ENCODE results near the gene KDSR. TPM values are rescaled to one million over a fixed set of nuclear protein-coding genes. Genes with fewer than 3 reads are reported as not detected.

Gene KDSR
- total and polyA plus RNA-seq, 4 donors = 11.3 to 37.2 (median 31.4) TPM

DNA sequence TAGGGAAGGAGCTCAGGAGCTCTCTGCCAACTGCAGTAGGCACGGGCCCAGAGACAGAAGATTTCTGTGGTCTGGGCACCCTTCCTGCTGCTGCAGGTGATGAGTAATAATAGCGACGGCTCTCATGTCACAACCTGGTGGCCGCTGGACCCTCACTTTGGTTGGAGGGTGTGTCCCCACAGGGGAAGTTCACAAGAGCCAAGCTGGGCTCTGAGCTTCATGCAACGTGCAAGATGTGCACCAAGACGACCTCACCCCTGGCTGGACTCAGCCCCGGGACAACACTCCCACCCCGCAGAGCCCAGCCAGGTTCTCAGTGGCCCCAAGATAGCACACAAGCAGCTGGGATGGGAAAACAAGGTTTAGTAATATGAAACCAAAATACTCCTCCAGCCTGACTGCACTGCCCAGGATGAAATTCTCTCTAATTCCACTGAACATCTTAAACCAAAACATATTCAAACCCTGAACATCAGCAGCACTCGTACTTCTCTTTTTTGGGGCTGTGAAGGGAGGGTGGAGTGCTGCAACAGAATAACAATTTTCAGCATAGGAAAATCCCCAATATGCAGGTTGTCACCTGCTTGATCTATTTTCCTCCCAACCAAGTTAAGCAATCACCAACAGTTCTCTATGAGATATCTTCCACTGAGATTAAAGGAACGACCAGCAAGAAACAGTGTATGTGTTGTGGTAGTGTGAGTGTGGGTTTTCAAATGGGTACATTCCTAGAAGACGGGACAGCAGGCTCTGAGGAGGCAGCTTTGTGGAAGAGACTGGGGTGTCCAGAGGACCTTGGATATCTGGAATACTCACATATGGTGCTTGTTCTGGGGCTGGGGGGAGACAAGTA is 73.9 kb downstream of the KDSR start:
- H3K27ac ChIP-seq (ENCODE audit: low read depth in 1 of 2, low read length in 2 of 2) = no peak overlapping the region
- no peaks in the 10 kb centered on the region for H3K27me3 ChIP-seq (ENCODE audit: control insufficient read depth in 4 of 4, insufficient read depth in 4 of 4, low read length in 3 of 4)
- H3K36me3 ChIP-seq (ENCODE audit: control insufficient read depth in 4 of 4, insufficient read depth in 3 of 4, low read depth in 1 of 4, low read length in 3 of 4) = no peaks in the 10 kb centered on the region
- TF ChIP-seq SP1 (IDR thresholded peaks at IDR 0.05) = no peak
- no peak for TF ChIP-seq NR2F2 (IDR thresholded peaks at IDR 0.05)
- TF ChIP-seq ZBTB33 (IDR thresholded peaks at IDR 0.05) = no peak
- TF ChIP-seq RAD21 (IDR thresholded peaks at IDR 0.05) = no peak
- TF ChIP-seq YY1 (IDR thresholded peaks at IDR 0.05) = no peak
- no peak for TF ChIP-seq FOXA1 (IDR thresholded peaks at IDR 0.05)
- TF ChIP-seq REST (IDR thresholded peaks at IDR 0.05) = no peak
- TF ChIP-seq GABPA (IDR thresholded peaks at IDR 0.05 in 1 of 2, conservative IDR thresholded peaks at IDR 0.05 in 1 of 2) = no peak
- TF ChIP-seq, protein P1, sequence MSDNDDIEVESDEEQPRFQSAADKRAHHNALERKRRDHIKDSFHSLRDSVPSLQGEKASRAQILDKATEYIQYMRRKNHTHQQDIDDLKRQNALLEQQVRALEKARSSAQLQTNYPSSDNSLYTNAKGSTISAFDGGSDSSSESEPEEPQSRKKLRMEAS (IDR thresholded peaks at IDR 0.05) = no peak
- no peak for TF ChIP-seq ATF3 (IDR thresholded peaks at IDR 0.05)
- TF ChIP-seq HNF4G (IDR thresholded peaks at IDR 0.05) = no peak
- no peak for TF ChIP-seq HNF4A (conservative IDR thresholded peaks at IDR 0.05)
- TF ChIP-seq TAF1 (conservative IDR thresholded peaks at IDR 0.05) = no peak
- no peak for TF ChIP-seq RXRA (IDR thresholded peaks at IDR 0.05)
- no peak for TF ChIP-seq CTCF (IDR thresholded peaks at IDR 0.05; ENCODE audit: low read depth, low read length, missing input control)
- TF ChIP-seq JUND (IDR thresholded peaks at IDR 0.05) = no peak
- H3K9me3 ChIP-seq (ENCODE audit: control insufficient read depth in 4 of 4, low read length in 3 of 4) = no peaks in the 10 kb centered on the region
- DNase-seq (ENCODE audit: low spot score) = no peak
- H3K9ac ChIP-seq (ENCODE audit: low read depth in 1 of 2, low read length in 2 of 2) = no peak overlapping the region
- H3K4me3 ChIP-seq (ENCODE audit: low read depth in 1 of 3, low read length in 3 of 3) = no peak overlapping the region
- peaks cover 0 to 1% (median 0%) of the 10 kb centered on the region in 4 donors for H3K4me1 ChIP-seq (ENCODE audit: control insufficient read depth in 4 of 4, insufficient read depth in 4 of 4, low read length in 3 of 4)
- WGBS = 62% methylated on average over 11 of the region's 11 CpGs

Data from liver (tissue), 9 donors.